ENCODE results near the gene AGXT. TPM values are rescaled to one million over a fixed set of nuclear protein-coding genes. Genes with fewer than 3 reads are reported as not detected.
A peak's percentile ranks its signal among the peaks of the same experiment; 100 is the strongest.

Gene AGXT
- total RNA-seq, 3 donors from 2014 or later: 0.22 to 4.1 (median 1.0) TPM

DNA sequence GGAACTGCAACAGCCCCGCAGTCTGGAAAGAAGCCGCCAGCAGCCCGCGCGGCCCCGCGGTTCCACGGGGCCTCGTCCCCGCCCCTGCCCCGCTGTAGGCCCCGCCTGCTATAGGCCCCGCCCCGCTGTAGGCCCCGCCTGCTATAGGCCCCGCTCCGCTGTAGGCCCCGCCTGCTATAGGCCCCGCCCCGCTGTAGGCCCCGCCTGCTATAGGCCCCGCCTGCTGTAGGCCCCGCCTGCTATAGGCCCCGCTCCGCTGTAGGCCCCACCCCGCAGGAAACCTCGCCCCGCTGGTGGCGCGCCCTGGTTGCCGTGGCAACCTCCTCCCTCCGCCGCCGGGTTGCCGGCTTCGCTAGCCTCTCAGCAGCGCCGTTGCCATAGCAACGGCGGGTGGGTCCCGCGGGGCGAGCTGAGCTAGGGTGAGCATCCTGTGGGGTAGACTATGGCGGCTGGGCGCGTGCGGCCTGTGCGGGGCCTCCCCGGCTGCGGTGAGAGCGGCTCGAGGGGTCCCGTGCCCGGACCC lies 36.4 kb upstream of the AGXT start:
- TF ChIP-seq, protein P1, sequence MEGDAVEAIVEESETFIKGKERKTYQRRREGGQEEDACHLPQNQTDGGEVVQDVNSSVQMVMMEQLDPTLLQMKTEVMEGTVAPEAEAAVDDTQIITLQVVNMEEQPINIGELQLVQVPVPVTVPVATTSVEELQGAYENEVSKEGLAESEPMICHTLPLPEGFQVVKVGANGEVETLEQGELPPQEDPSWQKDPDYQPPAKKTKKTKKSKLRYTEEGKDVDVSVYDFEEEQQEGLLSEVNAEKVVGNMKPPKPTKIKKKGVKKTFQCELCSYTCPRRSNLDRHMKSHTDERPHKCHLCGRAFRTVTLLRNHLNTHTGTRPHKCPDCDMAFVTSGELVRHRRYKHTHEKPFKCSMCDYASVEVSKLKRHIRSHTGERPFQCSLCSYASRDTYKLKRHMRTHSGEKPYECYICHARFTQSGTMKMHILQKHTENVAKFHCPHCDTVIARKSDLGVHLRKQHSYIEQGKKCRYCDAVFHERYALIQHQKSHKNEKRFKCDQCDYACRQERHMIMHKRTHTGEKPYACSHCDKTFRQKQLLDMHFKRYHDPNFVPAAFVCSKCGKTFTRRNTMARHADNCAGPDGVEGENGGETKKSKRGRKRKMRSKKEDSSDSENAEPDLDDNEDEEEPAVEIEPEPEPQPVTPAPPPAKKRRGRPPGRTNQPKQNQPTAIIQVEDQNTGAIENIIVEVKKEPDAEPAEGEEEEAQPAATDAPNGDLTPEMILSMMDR (IDR thresholded peaks at IDR 0.05): no peak
- H3K4me1 ChIP-seq (ENCODE audit: low read depth): peaks cover 7% of the 10 kb centered on the region
- H3K36me3 ChIP-seq (ENCODE audit: low read depth): no peaks in the 10 kb centered on the region
- ATAC-seq: peak; percentile 98
- intact Hi-C loops (cut with DNase I, micrococcal nuclease): no loop called here
- DNase-seq: peak; percentile 92 to 97 (median 97)
- no peaks in the 10 kb centered on the region for H3K9me3 ChIP-seq
- H3K4me3 ChIP-seq: no peak overlapping the region

GRCh38 chr2:240832921-240833494 lies 35.6 kb upstream of the AGXT start:
- ATAC-seq (no peak), DNase-seq (no peak)
- TF ChIP-seq, protein P1 (IDR thresholded peaks at IDR 0.05): no peak
- no peaks in the 10 kb centered on the region for H3K36me3 ChIP-seq (ENCODE audit: low read depth)
- H3K9me3 ChIP-seq: no peaks in the 10 kb centered on the region
- intact Hi-C loops (cut with DNase I, micrococcal nuclease): no loop called here
- H3K4me1 ChIP-seq (ENCODE audit: low read depth): peaks cover 7% of the 10 kb centered on the region
- H3K4me3 ChIP-seq: no peak overlapping the region

- Histone ChIP-seq H3K36me3 (ENCODE audit: low read depth) (no peaks in the 10 kb centered on the region), H3K4me3 (no peak overlapping the region), H3K4me1 (ENCODE audit: low read depth) (peaks cover 7% of the 10 kb centered on the region), H3K9me3 (no peaks in the 10 kb centered on the region)
- DNase-seq (no peak), ATAC-seq (no peak)
- intact Hi-C loops (cut with DNase I, micrococcal nuclease): no loop called here
- TF ChIP-seq, protein P1 (IDR thresholded peaks at IDR 0.05): no peak
These were observed 34.8 kb upstream of the AGXT start for GRCh38 chr2:240833724-240834285.

DNA sequence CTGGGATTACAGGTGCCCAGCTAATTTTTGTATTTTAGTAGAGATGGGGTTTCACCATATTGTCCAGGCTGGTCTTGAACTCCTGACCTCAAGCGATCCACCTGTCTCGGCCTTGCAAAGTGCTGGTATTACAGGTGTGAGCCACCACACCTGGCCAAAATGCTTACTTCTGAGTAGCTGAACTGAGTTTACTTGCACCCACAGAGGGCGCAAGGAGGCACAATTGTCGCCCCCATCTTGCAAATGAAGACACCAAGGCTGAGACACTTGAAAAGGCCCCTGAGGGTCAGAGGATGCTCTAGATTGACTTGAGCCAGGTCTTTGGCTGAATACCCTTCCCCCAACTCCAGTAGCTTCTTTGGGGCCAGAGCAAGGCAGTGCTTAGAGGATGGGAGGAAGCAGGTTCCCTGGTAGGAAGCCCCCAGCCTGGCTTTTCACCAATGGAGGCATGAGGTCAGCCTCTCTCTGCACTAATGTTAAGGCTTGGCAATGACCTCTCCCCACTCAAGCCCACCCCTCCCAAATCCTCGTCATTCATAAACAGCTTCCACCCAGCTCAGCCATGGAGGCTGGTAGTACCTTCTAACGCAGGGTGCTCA lies 34.1 kb upstream of the AGXT start:
- no peak for DNase-seq

DNA sequence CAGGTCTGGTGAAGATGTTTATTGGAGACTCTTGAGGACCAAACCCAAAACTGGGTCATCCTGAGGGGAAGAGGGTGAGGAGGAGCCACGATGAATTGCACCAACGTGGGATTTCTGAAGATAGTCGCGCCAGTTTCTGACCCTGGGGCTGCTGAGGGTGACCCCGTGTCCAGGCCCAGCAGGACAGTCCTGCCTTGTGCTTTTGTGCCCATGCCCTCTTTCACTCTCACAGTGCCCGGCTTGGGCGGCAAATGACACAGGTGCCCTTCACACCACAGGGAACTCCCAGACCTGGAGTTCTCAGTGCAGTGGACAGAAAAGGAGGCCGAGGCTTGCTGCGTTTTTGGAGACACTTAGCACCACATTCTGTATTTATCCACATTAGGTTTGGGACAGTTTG lies 33.1 kb upstream of the AGXT start:
- intact Hi-C loops (cut with DNase I, micrococcal nuclease): no loop called here
- Histone ChIP-seq H3K36me3 (ENCODE audit: low read depth) (no peaks in the 10 kb centered on the region), H3K9me3 (no peaks in the 10 kb centered on the region), H3K4me3 (no peak overlapping the region), H3K4me1 (ENCODE audit: low read depth) (peaks cover 7% of the 10 kb centered on the region)
- no peak for DNase-seq
- no peak for ATAC-seq
- TF ChIP-seq, protein P1 (IDR thresholded peaks at IDR 0.05): no peak

More for the DNA sequence above, 34.1 kb upstream of the AGXT start:
- Histone ChIP-seq H3K9me3 (no peaks in the 10 kb centered on the region), H3K36me3 (ENCODE audit: low read depth) (no peaks in the 10 kb centered on the region), H3K4me3 (no peak overlapping the region), H3K4me1 (ENCODE audit: low read depth) (peaks cover 7% of the 10 kb centered on the region)
- intact Hi-C loops (cut with DNase I, micrococcal nuclease): no loop called here
- ATAC-seq: no peak
- TF ChIP-seq, protein P1 (IDR thresholded peaks at IDR 0.05): no peak
